22Rv1 (cell line): ENCODE measurements around the gene KRT77.
"Not testable (repeated sequence)": the region's sequence is repeated elsewhere in the genome, so short reads cannot be mapped to it uniquely, and the experiment has no call there.

Experiments
- CTCF ChIP-seq: fragments of 450-650 bp; IDR thresholded peaks from 2 replicates; pipeline ENCODE4 v1.5.1; 2017; ENCODE audit warnings: mild to moderate bottlenecking
- ZFX ChIP-seq: fragments of 450-650 bp; IDR thresholded peaks from 2 replicates; pipeline ENCODE4 v1.6.1; 2017; ENCODE audit warnings: antibody characterized with exemption, borderline replicate concordance

- TF ChIP-seq CTCF, ZFX: not testable (repeated sequence)
Measured at GRCh38 chr12:52750532-52750931, 47.2 kb upstream of the KRT77 start.
